GM15510 (cell line): ENCODE measurements around the gene MTHFSD.

Experiments used
- POLR2A ChIP-seq: IDR thresholded peaks from 3 replicates; pipeline ENCODE4 v1.6.1; 2011; ENCODE audit warnings: borderline replicate concordance; ENCODE audit not compliant: insufficient read length; ENCODE audit errors: extremely low read depth

MTHFSD gene

DNA sequence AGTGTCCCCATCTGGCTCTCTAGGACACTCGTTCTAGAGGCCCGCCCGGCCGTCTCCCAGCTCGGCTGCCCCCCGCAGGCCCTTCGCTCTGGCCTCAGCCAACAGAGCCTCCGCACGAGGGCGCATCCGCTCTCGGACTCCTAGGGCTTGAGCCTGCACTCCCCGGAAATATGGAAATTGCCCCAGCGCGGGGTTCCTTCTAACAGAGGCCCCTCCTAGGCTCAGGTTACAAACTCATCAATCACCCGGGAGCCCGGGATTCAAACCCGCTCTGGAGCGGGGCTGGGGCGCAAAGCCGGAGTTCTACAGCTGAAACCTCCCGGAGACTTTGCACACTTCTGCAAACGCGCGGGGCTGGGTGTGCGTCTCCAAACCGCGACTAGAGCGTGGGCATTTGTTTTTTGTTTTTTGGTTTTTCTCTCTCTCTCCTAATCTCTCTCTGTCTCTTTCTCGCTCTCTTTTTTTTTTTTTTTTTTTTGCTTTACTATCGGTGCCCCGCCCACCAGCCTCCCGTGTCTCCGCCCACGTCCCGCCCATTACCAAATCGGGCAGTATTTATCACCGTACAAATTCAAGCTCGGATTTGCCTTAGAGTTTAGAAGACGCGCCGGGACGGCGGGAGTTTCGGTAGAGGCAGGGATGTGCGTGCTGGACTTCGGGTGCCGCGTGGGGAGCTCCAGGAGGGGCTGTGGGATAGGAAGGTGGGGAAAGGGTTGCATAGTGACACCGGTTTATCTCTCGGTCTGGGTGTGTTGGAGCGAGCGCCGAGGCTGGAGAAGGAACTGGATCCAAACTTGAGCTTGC is 20.9 kb upstream of the MTHFSD start:
- TF ChIP-seq POLR2A = no peak

DNA sequence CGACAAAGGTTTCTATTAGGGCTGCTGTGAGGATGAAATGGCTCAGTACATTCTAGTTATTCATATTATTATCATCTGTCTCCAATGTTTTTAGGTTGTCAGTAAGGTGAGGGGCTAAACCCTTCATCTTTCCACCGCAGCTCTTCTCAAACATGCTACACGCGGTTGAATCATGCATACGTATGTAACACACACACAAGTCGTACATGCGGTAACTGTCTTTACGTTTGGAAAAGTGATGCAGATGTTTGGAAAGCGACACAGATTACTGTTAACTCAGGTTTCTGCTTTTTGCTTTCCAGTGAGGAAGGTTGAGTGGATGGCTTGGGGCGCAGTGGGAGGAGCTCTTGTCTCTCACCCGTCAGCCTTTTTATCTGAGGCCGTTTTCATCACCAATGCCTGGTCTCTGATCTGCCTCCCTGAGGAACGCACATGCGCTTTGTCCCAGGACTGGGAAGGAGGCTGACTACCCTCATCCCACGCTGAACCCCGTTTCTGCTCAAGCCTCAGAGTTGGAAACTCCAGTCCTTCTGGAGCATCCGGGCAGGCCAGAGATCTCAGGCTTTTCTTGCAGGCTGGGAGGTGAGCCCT is 20.2 kb upstream of the MTHFSD start:
- TF ChIP-seq POLR2A = no peak

DNA sequence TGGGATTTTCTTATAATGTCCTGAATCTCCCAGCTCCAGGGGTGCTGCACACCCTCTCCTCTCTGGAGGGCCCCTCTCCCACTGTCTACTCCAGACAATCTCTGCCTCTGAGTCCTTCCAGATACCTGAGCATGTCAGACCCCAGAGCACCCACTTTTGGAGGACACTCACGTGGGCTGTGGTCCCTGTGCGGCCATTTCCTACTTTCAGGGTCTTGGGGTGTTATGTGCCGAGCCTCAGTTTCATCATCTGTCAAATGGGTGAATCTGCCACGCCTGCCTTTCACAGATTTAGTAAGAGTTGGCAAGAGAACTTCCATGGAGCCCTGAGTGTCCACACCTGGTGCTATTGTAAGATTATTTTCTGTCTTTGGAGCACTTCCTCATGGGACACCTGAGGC is 19.6 kb upstream of the MTHFSD start:
- TF ChIP-seq POLR2A = no peak

DNA sequence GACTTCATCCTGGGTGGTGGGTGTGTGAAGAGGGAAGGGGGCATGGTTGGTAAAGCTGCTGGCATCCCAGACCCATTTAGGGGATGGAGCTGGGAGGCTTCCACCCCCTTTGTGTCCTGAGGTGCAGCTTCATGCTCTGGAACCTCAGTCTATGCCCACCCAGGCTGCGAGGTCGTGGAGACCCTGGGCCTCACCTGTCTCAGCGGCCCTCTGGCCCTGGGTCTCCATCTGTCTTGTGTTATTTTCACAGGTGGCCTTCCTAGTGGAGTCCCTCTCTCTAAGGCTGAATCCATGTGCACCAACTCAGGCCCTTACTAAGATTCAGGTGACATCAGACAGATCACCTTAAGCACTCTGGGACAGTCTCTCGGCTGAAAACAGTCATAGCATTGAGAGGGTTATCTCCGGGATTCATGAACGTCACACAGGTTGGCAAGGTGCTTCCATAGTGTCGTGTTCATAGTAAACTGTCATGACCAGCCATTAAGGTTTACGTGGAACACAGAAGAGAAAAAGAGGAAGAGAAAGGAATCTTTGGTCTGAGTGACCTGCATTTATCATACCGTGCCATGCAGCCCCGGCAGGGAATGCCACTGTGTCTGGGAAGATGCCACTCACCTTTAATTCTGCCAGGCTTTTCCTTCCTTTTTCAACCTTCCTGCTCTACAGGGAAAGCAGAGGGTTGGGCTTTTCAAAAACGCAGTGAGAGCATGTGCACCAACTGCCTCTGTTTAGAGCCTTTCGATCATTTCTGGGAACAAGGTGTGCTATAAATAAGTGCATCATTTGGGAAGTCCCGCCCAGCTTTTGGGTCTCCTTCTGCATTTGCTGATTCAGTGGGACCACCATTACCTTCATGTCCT is 18.8 kb upstream of the MTHFSD start:
- TF ChIP-seq POLR2A = no peak

DNA sequence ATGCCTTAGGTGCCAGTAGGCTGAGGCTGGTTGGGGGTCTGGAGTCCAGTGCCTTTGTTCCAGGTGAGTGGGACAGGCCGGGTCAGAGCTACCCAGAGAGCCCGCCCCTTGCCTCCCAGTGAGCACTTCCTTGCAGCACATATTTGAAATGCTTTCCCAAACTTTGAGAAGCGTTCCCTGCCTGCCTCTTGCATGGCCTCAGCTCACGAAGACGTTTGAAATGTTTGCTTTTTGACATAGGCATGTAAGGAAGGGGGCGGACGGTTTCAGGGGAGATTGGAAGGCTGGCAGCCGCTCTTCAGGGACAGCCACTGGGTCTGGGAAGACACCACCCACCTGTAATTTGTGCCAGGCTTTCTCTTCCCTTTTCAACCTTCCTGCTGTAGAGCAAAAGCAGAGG is 18.2 kb upstream of the MTHFSD start:
- no peak for TF ChIP-seq POLR2A

DNA sequence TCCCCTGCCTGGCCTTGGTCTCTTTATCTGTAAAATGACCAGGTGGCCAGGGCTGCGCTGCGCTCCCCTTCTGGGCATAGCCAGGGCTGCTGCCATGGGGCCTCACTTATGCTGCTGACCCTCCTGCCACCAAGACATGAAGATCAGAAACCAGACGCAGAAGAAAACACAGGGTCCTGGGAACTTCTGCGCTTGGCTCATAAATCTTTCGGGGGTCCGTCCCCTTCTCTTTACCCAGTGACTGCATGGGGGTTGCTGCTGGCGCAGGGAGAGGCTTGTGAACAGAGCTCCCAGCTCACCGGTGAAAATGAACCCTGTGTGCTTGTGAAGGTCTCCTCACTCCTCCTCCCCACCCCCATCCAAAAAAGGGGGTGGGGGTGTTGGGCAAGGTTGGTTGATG is 17.6 kb upstream of the MTHFSD start:
- TF ChIP-seq POLR2A = no peak

DNA sequence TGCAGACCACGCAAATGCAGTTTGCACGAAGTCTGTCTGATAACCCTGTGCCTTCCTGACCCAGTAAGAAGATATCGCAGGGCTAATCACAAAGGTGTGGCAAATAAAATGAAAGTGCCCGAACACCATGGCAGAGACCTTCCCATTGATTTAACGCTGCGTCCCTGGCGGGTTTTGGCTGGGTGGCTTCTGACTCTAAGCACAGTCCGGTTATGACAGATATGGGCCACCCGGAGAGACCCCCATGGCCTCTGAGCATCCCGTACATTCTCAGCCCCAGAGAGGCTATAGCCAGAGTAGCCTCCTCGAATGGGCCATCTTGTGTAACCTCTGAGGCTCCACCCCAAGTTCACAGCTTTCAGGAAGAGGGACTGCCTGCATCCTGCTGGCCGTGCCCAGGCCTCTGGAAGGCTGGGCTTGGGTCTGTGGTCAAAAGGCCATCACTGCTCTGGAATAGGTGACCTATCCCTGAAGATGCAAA is 17.0 kb upstream of the MTHFSD start:
- TF ChIP-seq POLR2A = no peak

DNA sequence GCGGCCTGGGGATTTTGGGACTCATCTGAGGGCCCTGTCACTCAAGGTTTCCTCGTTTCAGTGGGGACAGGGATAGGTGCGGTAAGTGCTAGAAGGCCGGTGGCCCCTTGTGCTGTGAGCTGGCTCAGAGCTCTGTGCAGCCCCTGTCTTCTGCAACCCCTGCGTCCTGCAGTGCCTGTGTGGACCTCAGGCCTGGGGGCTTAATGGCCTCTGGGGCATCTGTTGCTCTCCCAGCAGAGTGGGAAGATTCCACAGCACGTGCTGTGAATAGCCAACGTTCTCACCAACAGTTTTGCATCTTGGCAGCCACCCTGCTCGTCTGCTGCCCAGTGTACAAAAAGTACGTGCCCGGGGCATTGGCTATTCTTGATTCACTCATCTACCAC is 16.5 kb upstream of the MTHFSD start:
- no peak for TF ChIP-seq POLR2A

DNA sequence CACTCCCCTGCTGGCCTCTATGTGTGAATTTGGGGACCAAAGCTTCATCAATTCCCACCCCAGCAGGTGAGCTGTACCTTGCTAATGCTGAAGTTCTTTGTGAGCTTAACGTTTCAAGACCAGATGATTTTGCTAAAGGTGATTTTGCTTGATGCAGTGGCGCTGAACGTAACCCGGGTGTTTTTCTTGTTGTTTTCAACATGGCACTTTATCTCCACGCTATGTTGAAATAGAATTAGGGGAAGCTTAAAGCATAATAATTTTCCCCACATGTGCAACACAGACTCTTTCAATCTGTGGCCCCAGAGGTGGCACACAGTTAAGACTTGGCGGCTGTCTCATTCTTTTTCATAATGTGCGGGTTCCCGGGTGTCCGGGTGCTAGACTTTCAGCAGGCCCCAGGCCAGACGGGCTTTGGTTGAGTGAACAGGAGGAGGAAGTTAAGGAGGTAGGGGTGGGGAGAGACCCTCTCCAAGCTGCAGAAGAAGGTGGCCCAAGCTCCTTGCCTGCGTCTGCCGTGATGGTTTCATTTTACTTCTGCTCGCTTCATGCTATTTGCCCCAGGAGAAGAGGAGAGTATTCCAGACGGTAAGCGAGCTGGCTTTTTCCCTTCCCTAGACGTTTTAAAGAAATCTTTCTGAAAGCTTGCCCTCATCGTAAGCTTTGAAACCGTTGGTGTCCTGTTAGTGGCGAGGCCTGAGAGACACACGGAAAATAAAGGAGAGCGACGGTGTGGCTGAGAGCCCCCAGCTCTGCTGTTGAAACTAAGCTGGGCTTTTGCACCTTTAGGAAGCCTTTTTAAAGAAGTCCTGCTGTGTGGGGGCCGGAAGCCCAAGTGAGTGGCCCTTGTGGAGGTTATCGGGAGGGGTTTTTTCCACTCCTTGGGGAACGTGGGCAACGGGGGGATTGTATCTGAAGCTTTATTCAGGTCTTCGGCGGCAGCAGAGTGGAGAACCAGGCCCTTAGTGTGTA is 15.8 kb upstream of the MTHFSD start:
- TF ChIP-seq POLR2A = no peak

DNA sequence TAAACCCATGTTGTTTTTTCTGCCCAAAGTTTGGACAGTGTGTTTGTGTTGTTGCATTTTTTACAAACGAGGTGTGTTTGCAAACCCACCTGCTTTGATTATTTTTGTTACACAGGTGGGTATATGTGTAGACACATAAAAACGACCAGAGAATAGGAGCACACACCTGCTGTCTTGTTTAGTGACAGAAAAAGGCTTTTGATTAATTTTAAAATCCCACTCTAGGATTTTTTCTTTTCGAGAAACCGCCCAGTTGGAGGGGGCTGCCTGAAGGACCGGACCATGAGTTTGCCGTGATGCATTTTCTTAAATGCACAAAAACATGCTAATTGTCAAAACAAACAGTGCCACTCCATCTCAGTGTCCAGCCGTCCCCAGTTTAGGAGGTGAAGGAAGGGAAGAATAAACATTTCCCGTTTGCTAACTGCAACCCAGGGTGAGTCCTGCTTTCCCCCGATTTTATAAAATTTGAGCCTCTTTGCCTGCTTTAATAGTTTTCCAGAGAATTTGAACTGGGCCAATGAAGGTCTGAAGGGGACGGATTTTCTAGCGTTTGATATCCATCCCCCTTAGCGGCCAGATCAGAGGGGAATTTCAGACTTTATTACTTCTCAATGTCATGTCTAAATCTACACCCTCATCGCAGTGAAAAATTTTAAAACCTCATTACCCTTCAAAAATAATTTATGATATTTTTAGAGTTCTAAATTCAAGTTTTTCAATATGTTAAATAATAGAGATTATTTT is 14.8 kb upstream of the MTHFSD start:
- no peak for TF ChIP-seq POLR2A

DNA sequence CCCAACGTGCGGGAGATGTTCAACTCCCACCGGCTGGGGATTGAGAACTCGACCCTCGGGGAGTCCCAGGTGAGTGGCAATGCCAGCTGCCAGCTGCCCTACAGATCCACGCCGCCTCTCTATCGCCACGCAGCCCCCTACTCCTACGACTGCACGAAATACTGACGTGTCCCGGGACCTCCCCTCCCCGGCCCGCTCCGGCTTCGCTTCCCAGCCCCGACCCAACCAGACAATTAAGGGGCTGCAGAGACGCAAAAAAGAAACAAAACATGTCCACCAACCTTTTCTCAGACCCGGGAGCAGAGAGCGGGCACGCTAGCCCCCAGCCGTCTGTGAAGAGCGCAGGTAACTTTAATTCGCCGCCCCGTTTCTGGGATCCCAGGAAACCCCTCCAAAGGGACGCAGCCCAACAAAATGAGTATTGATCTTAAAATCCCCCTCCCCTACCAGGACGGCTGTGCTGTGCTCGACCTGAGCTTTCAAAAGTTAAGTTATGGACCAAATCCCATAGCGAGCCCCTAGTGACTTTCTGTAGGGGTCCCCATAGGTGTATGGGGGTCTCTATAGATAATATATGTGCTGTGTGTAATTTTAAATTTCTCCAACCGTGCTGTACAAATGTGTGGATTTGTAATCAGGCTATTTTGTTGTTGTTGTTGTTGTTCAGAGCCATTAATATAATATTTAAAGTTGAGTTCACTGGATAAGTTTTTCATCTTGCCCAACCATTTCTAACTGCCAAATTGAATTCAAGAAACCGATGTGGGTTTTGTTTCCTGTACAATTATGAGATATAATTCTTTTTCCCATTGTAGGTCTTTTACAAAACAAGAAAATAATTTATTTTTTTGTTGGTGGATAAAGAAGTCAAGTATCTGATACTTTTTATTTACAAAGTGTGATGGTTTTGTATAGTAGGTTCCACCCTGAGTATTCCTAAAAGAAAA is 13.9 kb upstream of the MTHFSD start:
- no peak for TF ChIP-seq POLR2A

DNA sequence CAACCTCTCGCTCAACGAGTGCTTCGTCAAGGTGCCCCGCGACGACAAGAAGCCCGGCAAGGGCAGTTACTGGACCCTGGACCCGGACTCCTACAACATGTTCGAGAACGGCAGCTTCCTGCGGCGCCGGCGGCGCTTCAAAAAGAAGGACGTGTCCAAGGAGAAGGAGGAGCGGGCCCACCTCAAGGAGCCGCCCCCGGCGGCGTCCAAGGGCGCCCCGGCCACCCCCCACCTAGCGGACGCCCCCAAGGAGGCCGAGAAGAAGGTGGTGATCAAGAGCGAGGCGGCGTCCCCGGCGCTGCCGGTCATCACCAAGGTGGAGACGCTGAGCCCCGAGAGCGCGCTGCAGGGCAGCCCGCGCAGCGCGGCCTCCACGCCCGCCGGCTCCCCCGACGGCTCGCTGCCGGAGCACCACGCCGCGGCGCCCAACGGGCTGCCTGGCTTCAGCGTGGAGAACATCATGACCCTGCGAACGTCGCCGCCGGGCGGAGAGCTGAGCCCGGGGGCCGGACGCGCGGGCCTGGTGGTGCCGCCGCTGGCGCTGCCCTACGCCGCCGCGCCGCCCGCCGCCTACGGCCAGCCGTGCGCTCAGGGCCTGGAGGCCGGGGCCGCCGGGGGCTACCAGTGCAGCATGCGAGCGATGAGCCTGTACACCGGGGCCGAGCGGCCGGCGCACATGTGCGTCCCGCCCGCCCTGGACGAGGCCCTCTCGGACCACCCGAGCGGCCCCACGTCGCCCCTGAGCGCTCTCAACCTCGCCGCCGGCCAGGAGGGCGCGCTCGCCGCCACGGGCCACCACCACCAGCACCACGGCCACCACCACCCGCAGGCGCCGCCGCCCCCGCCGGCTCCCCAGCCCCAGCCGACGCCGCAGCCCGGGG is 12.9 kb upstream of the MTHFSD start:
- TF ChIP-seq POLR2A = no peak
